NCI-H748 (cell line): Measurements from ENCODE around the gene PLEK.
A peak's percentile ranks its signal among the peaks of the same experiment; 100 is the strongest.
"Not testable (repeated sequence)": the region's sequence is repeated elsewhere in the genome, so short reads cannot be mapped to it uniquely, and the experiment has no call there.

Experiments used
- DNase-seq: peaks from one replicate; lab custom pipeline; 2025; ENCODE audit not compliant: unreplicated experiment; lab: John Stamatoyannopoulos, UW

Gene PLEK

GRCh38 chr2:68352651-68353391 is 12.3 kb upstream of the PLEK start:
- DNase-seq: no peak

GRCh38 chr2:68356599-68357239 is 8.4 kb upstream of the PLEK start:
- no peak for DNase-seq

- DNase-seq: peak; percentile 44
Observed at GRCh38 chr2:68357605-68358337, 7.3 kb upstream of the PLEK start.

- no peak for DNase-seq
Observed at GRCh38 chr2:68359889-68360288, 5.2 kb upstream of the PLEK start.

- DNase-seq: peak; percentile 64
Observed at GRCh38 chr2:68362069-68362468, 3.0 kb upstream of the PLEK start.

GRCh38 chr2:68362749-68363148 is 2.3 kb upstream of the PLEK start:
- no peak for DNase-seq

GRCh38 chr2:68363721-68364120 is 1.4 kb upstream of the PLEK start:
- DNase-seq: no peak

- no peak for DNase-seq
Observed at GRCh38 chr2:68366083-68366560, 1.0 kb downstream of the PLEK start.

GRCh38 chr2:68367953-68368653 is 3.0 kb downstream of the PLEK start:
- no peak for DNase-seq

GRCh38 chr2:68368654-68369336 is 3.7 kb downstream of the PLEK start:
- DNase-seq: peak; percentile 3

- DNase-seq: no peak
Observed at GRCh38 chr2:68369337-68369734, 4.3 kb downstream of the PLEK start.

GRCh38 chr2:68371138-68371537 is 6.1 kb downstream of the PLEK start:
- no peak for DNase-seq

- no peak for DNase-seq
Observed at GRCh38 chr2:68371581-68371980, 6.5 kb downstream of the PLEK start.

- DNase-seq: no peak
Observed at GRCh38 chr2:68372485-68372884, 7.4 kb downstream of the PLEK start.

- no peak for DNase-seq
Observed at GRCh38 chr2:68374184-68374583, 9.1 kb downstream of the PLEK start.

- DNase-seq: no peak
Observed at GRCh38 chr2:68375582-68375981, 10.5 kb downstream of the PLEK start.

GRCh38 chr2:68377137-68377780 is 12.2 kb downstream of the PLEK start:
- no peak for DNase-seq

GRCh38 chr2:68378779-68379178 is 13.7 kb downstream of the PLEK start:
- not testable (repeated sequence) for DNase-seq

GRCh38 chr2:68379184-68379708 is 14.2 kb downstream of the PLEK start:
- no peak for DNase-seq

- no peak for DNase-seq
Observed at GRCh38 chr2:68383778-68384177, 18.7 kb downstream of the PLEK start.
